ENCODE measurements around the gene GRPR. TPM values are rescaled to one million over a fixed set of nuclear protein-coding genes. Genes with fewer than 3 reads are reported as not detected.

GRPR gene
- total RNA-seq, 2 experiments from 2014 or later = 0.20 to 0.22 TPM

- H3K4me1 Mint-ChIP-seq (ENCODE audit: low read depth) = no peaks in the 10 kb centered on the region
- POLR2A ChIA-PET = no interaction called here
- H3K36me3 Mint-ChIP-seq (ENCODE audit: low read depth) = no peaks in the 10 kb centered on the region
- Histone ChIP-seq H3K4me1 (ENCODE audit: insufficient read depth, low read length) (no peaks in the 10 kb centered on the region), H3K36me3 (ENCODE audit: insufficient read depth, low read length) (no peaks in the 10 kb centered on the region), H3K27ac (ENCODE audit: low read depth in 1 of 2, low read length in 2 of 2) (no peak overlapping the region), H3K9me3 (ENCODE audit: control insufficient read depth in 1 of 2, insufficient read depth in 1 of 2, low read length in 2 of 2) (no peaks in the 10 kb centered on the region), H3K27me3 (ENCODE audit: control insufficient read depth in 1 of 2, insufficient read depth in 2 of 2, low read length in 2 of 2) (peaks cover 0 to 5% of the 10 kb centered on the region in 2 experiments), H3K4me3 (ENCODE audit: low read length) (no peak overlapping the region)
- no peak overlapping the region for H3K27ac Mint-ChIP-seq
- H3K9me3 Mint-ChIP-seq = no peaks in the 10 kb centered on the region
- no peak for TF ChIP-seq CTCF (IDR thresholded peaks at IDR 0.05)
- H3K4me3 Mint-ChIP-seq = no peak overlapping the region
- CTCF ChIA-PET = interaction anchor here (1.0 kb wide), 1 partner anchor 11 kb away, joined by 3 read pairs; the partner anchor contains the start of gene GRPR
- intact Hi-C loops (cut with DNase I, micrococcal nuclease) = no loop called here
- DNase-seq (no peak), ATAC-seq (ENCODE audit: poor library complexity) (no peak)
- peaks cover 5% of the 10 kb centered on the region for H3K27me3 Mint-ChIP-seq
These were observed 10.9 kb upstream of the GRPR start for GRCh38 chrX:16112428-16112827.

GRCh38 chrX:16113978-16114565, 9.3 kb upstream of the GRPR start:
- H3K4me3 Mint-ChIP-seq = no peak overlapping the region
- no peak for ATAC-seq (ENCODE audit: poor library complexity)
- no peaks in the 10 kb centered on the region for H3K4me1 Mint-ChIP-seq (ENCODE audit: low read depth)
- no peak overlapping the region for H3K27ac ChIP-seq (ENCODE audit: low read depth in 1 of 2, low read length in 2 of 2)
- H3K27ac Mint-ChIP-seq = no peak overlapping the region
- no peaks in the 10 kb centered on the region for H3K9me3 ChIP-seq (ENCODE audit: control insufficient read depth in 1 of 2, insufficient read depth in 1 of 2, low read length in 2 of 2)
- ChIA-PET POLR2A (no interaction called here), CTCF (no interaction called here)
- H3K9me3 Mint-ChIP-seq = no peaks in the 10 kb centered on the region
- H3K27me3 ChIP-seq (ENCODE audit: control insufficient read depth in 1 of 2, insufficient read depth in 2 of 2, low read length in 2 of 2) = peaks cover 0 to 5% of the 10 kb centered on the region in 2 experiments
- H3K36me3 Mint-ChIP-seq (ENCODE audit: low read depth) = no peaks in the 10 kb centered on the region
- no peaks in the 10 kb centered on the region for H3K4me1 ChIP-seq (ENCODE audit: insufficient read depth, low read length)
- DNase-seq = peak in 2 of 14 experiments; percentile 7 to 15
- TF ChIP-seq CTCF (IDR thresholded peaks at IDR 0.05) = no peak
- no peak overlapping the region for H3K4me3 ChIP-seq (ENCODE audit: low read length)
- peaks cover 5% of the 10 kb centered on the region for H3K27me3 Mint-ChIP-seq
- intact Hi-C loops (cut with DNase I, micrococcal nuclease) = no loop called here
- H3K36me3 ChIP-seq (ENCODE audit: insufficient read depth, low read length) = no peaks in the 10 kb centered on the region

- no peak overlapping the region for H3K27ac Mint-ChIP-seq
- CTCF ChIA-PET = no interaction called here
- no peaks in the 10 kb centered on the region for H3K4me1 Mint-ChIP-seq (ENCODE audit: low read depth)
- no peaks in the 10 kb centered on the region for H3K36me3 Mint-ChIP-seq (ENCODE audit: low read depth)
- no peak overlapping the region for H3K4me3 Mint-ChIP-seq
- H3K27me3 Mint-ChIP-seq = peaks cover 5% of the 10 kb centered on the region
- POLR2A ChIA-PET = no interaction called here
- no peak for TF ChIP-seq CTCF (IDR thresholded peaks at IDR 0.05)
- Histone ChIP-seq H3K4me3 (ENCODE audit: low read length) (no peak overlapping the region), H3K4me1 (ENCODE audit: insufficient read depth, low read length) (no peaks in the 10 kb centered on the region), H3K27ac (ENCODE audit: low read depth in 1 of 2, low read length in 2 of 2) (no peak overlapping the region), H3K36me3 (ENCODE audit: insufficient read depth, low read length) (no peaks in the 10 kb centered on the region), H3K9me3 (ENCODE audit: control insufficient read depth in 1 of 2, insufficient read depth in 1 of 2, low read length in 2 of 2) (no peaks in the 10 kb centered on the region), H3K27me3 (ENCODE audit: control insufficient read depth in 1 of 2, insufficient read depth in 2 of 2, low read length in 2 of 2) (peaks cover 0 to 5% of the 10 kb centered on the region in 2 experiments)
- no peaks in the 10 kb centered on the region for H3K9me3 Mint-ChIP-seq
- ATAC-seq (ENCODE audit: poor library complexity) (no peak), DNase-seq (peak in 1 of 14 experiments; percentile 6)
- intact Hi-C loops (cut with DNase I, micrococcal nuclease) = no loop called here
These were observed 8.8 kb upstream of the GRPR start for GRCh38 chrX:16114611-16115010.

Data from CD4-positive, alpha-beta T cell (primary cell).